ENCODE results near the gene HPN. TPM values are rescaled to one million over a fixed set of nuclear protein-coding genes. Genes with fewer than 3 reads are reported as not detected.

The HPN gene
- total and polyA plus RNA-seq, 2 of the 13 experiments (the other 11 are each of a cell fraction or from before 2014, with no cell fraction given), result 46.7 to 261 TPM

DNA sequence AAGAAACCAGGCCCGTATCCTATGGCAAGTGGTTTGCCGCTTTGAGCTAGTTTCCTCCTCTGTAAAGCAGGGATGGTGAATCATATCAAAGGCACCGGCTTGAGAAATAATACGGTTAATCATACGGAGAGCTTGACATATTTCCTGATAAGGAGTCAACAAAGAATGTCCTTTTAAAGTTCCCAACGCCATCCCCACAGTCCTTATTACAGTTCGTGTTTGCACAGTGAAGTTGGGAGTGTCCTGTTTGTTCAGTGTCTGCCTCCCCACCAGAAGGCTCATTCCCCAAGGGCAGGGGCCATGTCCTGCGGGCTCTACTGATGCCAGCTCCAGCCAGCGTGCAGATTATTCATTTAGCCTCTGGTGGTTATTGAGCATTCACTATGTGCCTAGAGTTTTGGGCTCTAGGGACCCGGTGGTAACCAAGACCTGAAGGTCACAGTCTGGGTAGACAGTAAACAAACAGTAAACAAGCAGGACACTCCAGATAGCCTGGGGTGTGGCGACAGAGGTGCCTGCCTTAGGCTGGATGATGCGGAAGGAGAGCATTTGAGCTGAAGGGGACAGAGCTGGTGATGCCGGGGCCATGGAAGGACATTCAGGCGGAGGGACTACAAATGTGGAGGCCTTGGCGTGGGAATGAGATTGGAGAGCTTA lies 35.1 kb upstream of the HPN start (continued):
- TF ChIP-seq ZBTB40 (IDR thresholded peaks at IDR 0.05), result no peak
- TF ChIP-seq ZBTB40 (CRISPR knock-in tag; IDR thresholded peaks at IDR 0.05), result no peak
- peak; percentile 60 for TF ChIP-seq TBL1XR1 (IDR thresholded peaks at IDR 0.05; ENCODE audit: borderline replicate concordance, low read length, partially characterized antibody)
- TF ChIP-seq SKI (IDR thresholded peaks at IDR 0.05; ENCODE audit: partially characterized antibody), result peak; percentile 98
- TF ChIP-seq ZNF709 (CRISPR knock-in tag; IDR thresholded peaks at IDR 0.05), result 0 out of 2 replicates have a peak, but pooled peaks have one; percentile 11
- TF ChIP-seq ESRRA (CRISPR knock-in tag; IDR thresholded peaks at IDR 0.05; ENCODE audit: low read depth), result peak; percentile 73; the same call in 1 of the 2 replicates
- peak; percentile 84 for TF ChIP-seq NCOR1 (IDR thresholded peaks at IDR 0.05; ENCODE audit: borderline replicate concordance, low read length)
- TF ChIP-seq, protein P1, sequence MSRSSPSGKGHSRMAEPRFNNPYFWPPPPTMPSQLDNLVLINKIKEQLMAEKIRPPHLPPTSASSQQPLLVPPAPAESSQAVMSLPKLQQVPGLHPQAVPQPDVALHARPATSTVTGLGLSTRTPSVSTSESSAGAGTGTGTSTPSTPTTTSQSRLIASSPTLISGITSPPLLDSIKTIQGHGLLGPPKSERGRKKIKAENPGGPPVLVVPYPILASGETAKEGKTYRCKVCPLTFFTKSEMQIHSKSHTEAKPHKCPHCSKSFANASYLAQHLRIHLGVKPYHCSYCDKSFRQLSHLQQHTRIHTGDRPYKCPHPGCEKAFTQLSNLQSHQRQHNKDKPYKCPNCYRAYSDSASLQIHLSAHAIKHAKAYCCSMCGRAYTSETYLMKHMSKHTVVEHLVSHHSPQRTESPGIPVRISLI (CRISPR knock-in tag; IDR thresholded peaks at IDR 0.05; ENCODE audit: borderline replicate concordance), result peak; percentile 44; the same call in 1 of the 2 replicates
- TF ChIP-seq, protein P2, sequence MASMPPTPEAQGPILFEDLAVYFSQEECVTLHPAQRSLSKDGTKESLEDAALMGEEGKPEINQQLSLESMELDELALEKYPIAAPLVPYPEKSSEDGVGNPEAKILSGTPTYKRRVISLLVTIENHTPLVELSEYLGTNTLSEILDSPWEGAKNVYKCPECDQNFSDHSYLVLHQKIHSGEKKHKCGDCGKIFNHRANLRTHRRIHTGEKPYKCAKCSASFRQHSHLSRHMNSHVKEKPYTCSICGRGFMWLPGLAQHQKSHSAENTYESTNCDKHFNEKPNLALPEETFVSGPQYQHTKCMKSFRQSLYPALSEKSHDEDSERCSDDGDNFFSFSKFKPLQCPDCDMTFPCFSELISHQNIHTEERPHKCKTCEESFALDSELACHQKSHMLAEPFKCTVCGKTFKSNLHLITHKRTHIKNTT (CRISPR knock-in tag; IDR thresholded peaks at IDR 0.05), result no peak
- no peak; the same call in 1 of the 2 replicates for TF ChIP-seq DNMT3B (CRISPR knock-in tag; conservative IDR thresholded peaks at IDR 0.05)
- TF ChIP-seq, protein P3, sequence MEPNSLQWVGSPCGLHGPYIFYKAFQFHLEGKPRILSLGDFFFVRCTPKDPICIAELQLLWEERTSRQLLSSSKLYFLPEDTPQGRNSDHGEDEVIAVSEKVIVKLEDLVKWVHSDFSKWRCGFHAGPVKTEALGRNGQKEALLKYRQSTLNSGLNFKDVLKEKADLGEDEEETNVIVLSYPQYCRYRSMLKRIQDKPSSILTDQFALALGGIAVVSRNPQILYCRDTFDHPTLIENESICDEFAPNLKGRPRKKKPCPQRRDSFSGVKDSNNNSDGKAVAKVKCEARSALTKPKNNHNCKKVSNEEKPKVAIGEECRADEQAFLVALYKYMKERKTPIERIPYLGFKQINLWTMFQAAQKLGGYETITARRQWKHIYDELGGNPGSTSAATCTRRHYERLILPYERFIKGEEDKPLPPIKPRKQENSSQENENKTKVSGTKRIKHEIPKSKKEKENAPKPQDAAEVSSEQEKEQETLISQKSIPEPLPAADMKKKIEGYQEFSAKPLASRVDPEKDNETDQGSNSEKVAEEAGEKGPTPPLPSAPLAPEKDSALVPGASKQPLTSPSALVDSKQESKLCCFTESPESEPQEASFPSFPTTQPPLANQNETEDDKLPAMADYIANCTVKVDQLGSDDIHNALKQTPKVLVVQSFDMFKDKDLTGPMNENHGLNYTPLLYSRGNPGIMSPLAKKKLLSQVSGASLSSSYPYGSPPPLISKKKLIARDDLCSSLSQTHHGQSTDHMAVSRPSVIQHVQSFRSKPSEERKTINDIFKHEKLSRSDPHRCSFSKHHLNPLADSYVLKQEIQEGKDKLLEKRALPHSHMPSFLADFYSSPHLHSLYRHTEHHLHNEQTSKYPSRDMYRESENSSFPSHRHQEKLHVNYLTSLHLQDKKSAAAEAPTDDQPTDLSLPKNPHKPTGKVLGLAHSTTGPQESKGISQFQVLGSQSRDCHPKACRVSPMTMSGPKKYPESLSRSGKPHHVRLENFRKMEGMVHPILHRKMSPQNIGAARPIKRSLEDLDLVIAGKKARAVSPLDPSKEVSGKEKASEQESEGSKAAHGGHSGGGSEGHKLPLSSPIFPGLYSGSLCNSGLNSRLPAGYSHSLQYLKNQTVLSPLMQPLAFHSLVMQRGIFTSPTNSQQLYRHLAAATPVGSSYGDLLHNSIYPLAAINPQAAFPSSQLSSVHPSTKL (CRISPR knock-in tag; IDR thresholded peaks at IDR 0.05), result peak; percentile 97
- peak; percentile 29; the same call in 1 of the 2 replicates for TF ChIP-seq ZNF784 (CRISPR knock-in tag; IDR thresholded peaks at IDR 0.05; ENCODE audit: borderline replicate concordance)
